ENCODE data around the gene PLPP4. TPM values are rescaled to one million over a fixed set of nuclear protein-coding genes. Genes with fewer than 3 reads are reported as not detected.

Gene PLPP4
- total RNA-seq, 1 experiment from 2014 or later = not detected

DNA sequence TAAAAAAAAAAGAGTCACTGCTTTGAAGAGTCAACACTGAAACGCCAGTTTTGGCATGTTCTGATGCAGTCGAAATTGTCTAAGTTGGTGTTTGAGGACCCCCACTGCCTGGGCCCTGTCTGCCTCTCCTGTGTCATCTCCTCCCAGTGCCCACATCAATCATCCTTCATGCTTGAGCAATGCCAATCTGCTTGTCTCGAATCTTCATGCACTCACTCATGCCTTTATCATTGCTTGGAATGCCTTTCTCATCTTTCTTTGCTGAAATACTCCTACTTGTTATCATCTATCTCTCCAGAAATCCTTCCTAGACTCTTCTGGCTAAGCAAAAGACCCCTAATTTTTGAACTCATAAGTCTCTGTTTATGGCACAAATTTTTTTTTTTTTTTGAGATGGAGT, 42.1 kb upstream of the PLPP4 start:
- Histone ChIP-seq H4K91ac (ENCODE audit: insufficient read length, low read depth, low read length) (no peak overlapping the region), H3K4ac (ENCODE audit: low read depth, low read length) (no peak overlapping the region), H3K56ac (ENCODE audit: insufficient read length, low read depth, low read length) (no peak overlapping the region), H3K23me2 (ENCODE audit: insufficient read length, low read depth, low read length, poor library complexity, severe bottlenecking) (no peaks in the 10 kb centered on the region), H2AFZ (ENCODE audit: low read length) (no peak overlapping the region), H2BK120ac (ENCODE audit: low read depth, low read length, poor library complexity, severe bottlenecking) (no peak overlapping the region), H4K20me1 (ENCODE audit: control insufficient read depth, insufficient read depth, insufficient read length) (no peaks in the 10 kb centered on the region), H3K14ac (ENCODE audit: insufficient read depth, low read length) (no peak overlapping the region), H2BK5ac (ENCODE audit: insufficient read length, low read length) (no peak overlapping the region), H2BK20ac (ENCODE audit: low read depth, low read length, poor library complexity, severe bottlenecking) (no peak overlapping the region), H3K27me3 (ENCODE audit: insufficient read depth, low read length) (no peaks in the 10 kb centered on the region), H4K8ac (replicated peaks; ENCODE audit: insufficient read length, low read depth, low read length) (no peak overlapping the region), H3K27ac (ENCODE audit: insufficient read length, low read depth, low read length) (no peak overlapping the region), H3K4me2 (ENCODE audit: insufficient read depth, insufficient read length, low read length) (no peak overlapping the region), H3K9ac (ENCODE audit: extremely low read depth, insufficient read length, low read length) (no peak overlapping the region), H2BK12ac (ENCODE audit: insufficient read length, low read depth, low read length) (no peak overlapping the region), H3K23ac (ENCODE audit: insufficient read length, low read depth, low read length) (no peak overlapping the region), H2AK5ac (ENCODE audit: insufficient read length, low read length) (no peak overlapping the region), H3K9me3 (ENCODE audit: control insufficient read depth, low read depth, low read length) (no peaks in the 10 kb centered on the region), H3K79me2 (ENCODE audit: insufficient read depth, low read length) (no peaks in the 10 kb centered on the region), H3K79me1 (ENCODE audit: insufficient read depth, low read depth, low read length, poor library complexity, severe bottlenecking) (no peaks in the 10 kb centered on the region), H4K5ac (ENCODE audit: insufficient read length, low read depth, low read length) (no peak overlapping the region), H3K4me1 (ENCODE audit: insufficient read depth, low read length) (no peaks in the 10 kb centered on the region), H3T11ph (ENCODE audit: low read length) (no peak overlapping the region), H2BK15ac (ENCODE audit: low read depth, low read length) (no peak overlapping the region), H3K18ac (ENCODE audit: insufficient read length, low read depth, low read length) (no peak overlapping the region)
- Mint-ChIP-seq H3K4me3 (no peak overlapping the region), H3K36me3 (ENCODE audit: insufficient read depth in 1 of 3, low read depth in 3 of 3) (no peaks in the 10 kb centered on the region), H3K27ac (no peak overlapping the region), H3K4me1 (peaks cover 0 to 3% of the 10 kb centered on the region in 2 experiments; a peak in 1 of 4 replicates), H3K9me3 (no peaks in the 10 kb centered on the region; a peak in 1 of 5 replicates), H3K27me3 (ENCODE audit: low read depth) (peaks cover 1% of the 10 kb centered on the region)
- WGBS (ENCODE audit: extremely low coverage, insufficient read length, low lambda C conversion rate) = no CpG with 5 or more reads among the region's 3 CpGs
- no peak for DNase-seq
- TF ChIP-seq, protein P1, sequence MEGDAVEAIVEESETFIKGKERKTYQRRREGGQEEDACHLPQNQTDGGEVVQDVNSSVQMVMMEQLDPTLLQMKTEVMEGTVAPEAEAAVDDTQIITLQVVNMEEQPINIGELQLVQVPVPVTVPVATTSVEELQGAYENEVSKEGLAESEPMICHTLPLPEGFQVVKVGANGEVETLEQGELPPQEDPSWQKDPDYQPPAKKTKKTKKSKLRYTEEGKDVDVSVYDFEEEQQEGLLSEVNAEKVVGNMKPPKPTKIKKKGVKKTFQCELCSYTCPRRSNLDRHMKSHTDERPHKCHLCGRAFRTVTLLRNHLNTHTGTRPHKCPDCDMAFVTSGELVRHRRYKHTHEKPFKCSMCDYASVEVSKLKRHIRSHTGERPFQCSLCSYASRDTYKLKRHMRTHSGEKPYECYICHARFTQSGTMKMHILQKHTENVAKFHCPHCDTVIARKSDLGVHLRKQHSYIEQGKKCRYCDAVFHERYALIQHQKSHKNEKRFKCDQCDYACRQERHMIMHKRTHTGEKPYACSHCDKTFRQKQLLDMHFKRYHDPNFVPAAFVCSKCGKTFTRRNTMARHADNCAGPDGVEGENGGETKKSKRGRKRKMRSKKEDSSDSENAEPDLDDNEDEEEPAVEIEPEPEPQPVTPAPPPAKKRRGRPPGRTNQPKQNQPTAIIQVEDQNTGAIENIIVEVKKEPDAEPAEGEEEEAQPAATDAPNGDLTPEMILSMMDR (conservative IDR thresholded peaks at IDR 0.05) = no peak

All from H9 (cell line).